ENCODE measurements around the gene FPR2. TPM values are rescaled to one million over a fixed set of nuclear protein-coding genes. Genes with fewer than 3 reads are reported as not detected.
"Not testable (repeated sequence)": the region's sequence is repeated elsewhere in the genome, so short reads cannot be mapped to it uniquely, and the experiment has no call there.

FPR2 gene
- polyA plus RNA-seq, 1 donor (not counting 4 experiments of a cell fraction or from before 2014, with no cell fraction given) = 0.05 TPM

- Histone ChIP-seq H3K9me1 (ENCODE audit: control insufficient read depth, extremely low read depth, insufficient read depth, low read length) (no peaks in the 10 kb centered on the region), H3K79me2 (ENCODE audit: control insufficient read depth, insufficient read depth, low read length) (no peaks in the 10 kb centered on the region), H3K4me3 (ENCODE audit: control insufficient read depth in 2 of 3, extremely low read depth in 1 of 3, insufficient read depth in 2 of 3, low read depth in 1 of 3, low read length in 3 of 3) (no peak overlapping the region), H3K4me1 (ENCODE audit: control insufficient read depth, extremely low read depth, insufficient read depth, low read length) (peaks cover 24% of the 10 kb centered on the region), H4K20me1 (ENCODE audit: control insufficient read depth, extremely low read depth, insufficient read depth, low read length) (no peaks in the 10 kb centered on the region), H3K27ac (ENCODE audit: control insufficient read depth, insufficient read depth, low read length) (no peak overlapping the region), H3K36me3 (ENCODE audit: control insufficient read depth in 2 of 2, extremely low read depth in 1 of 2, insufficient read depth in 2 of 2, low read length in 2 of 2) (no peaks in the 10 kb centered on the region), H3K4me2 (ENCODE audit: control insufficient read depth, extremely low read depth, insufficient read depth, low read depth, low read length) (no peak overlapping the region), H2AFZ (ENCODE audit: control insufficient read depth, low read length) (no peak overlapping the region), H3K9ac (ENCODE audit: control insufficient read depth, extremely low read depth, insufficient read depth, low read length) (no peak overlapping the region), H3K27me3 (ENCODE audit: control insufficient read depth, extremely low read depth, insufficient read depth, low read length) (no peaks in the 10 kb centered on the region), H3K9me3 (ENCODE audit: control insufficient read depth, low read depth, low read length) (no peaks in the 10 kb centered on the region)
- dilution Hi-C loops (cut with MboI; ENCODE audit: extremely low pct_ligation_motif_present, low sequenced_read_pairs) = no loop called here
- FAIRE-seq = no peak
- TF ChIP-seq CTCF (optimal IDR thresholded peaks at IDR 0.05 in 1 of 3, IDR thresholded peaks at IDR 0.05 in 1 of 3, conservative IDR thresholded peaks at IDR 0.05 in 1 of 3; ENCODE audit: extremely low read depth in 1 of 3, insufficient read depth in 2 of 3, low read length in 3 of 3) (no peak), EZH2 (IDR thresholded peaks at IDR 0.05; ENCODE audit: low read length) (no peak)
- no peak for DNase-seq (ENCODE audit: low read depth, low spot score)
Observed at GRCh38 chr19:51803519-51803918, 42.5 kb downstream of the FPR2 start.

- H3K27me3 ChIP-seq (ENCODE audit: control insufficient read depth, extremely low read depth, insufficient read depth, low read length) = no peaks in the 10 kb centered on the region
- H4K20me1 ChIP-seq (ENCODE audit: control insufficient read depth, extremely low read depth, insufficient read depth, low read length) = no peaks in the 10 kb centered on the region
- FAIRE-seq (no peak), DNase-seq (ENCODE audit: low read depth, low spot score) (no peak)
- TF ChIP-seq EZH2 (IDR thresholded peaks at IDR 0.05; ENCODE audit: low read length) (no peak), CTCF (optimal IDR thresholded peaks at IDR 0.05 in 1 of 3, IDR thresholded peaks at IDR 0.05 in 1 of 3, conservative IDR thresholded peaks at IDR 0.05 in 1 of 3; ENCODE audit: extremely low read depth in 1 of 3, insufficient read depth in 2 of 3, low read length in 3 of 3) (no peak)
- no peak overlapping the region for H3K9ac ChIP-seq (ENCODE audit: control insufficient read depth, extremely low read depth, insufficient read depth, low read length)
- H3K79me2 ChIP-seq (ENCODE audit: control insufficient read depth, insufficient read depth, low read length) = no peaks in the 10 kb centered on the region
- peaks cover 23% of the 10 kb centered on the region for H3K4me1 ChIP-seq (ENCODE audit: control insufficient read depth, extremely low read depth, insufficient read depth, low read length)
- H2AFZ ChIP-seq (ENCODE audit: control insufficient read depth, low read length) = no peak overlapping the region
- H3K27ac ChIP-seq (ENCODE audit: control insufficient read depth, insufficient read depth, low read length) = no peak overlapping the region
- H3K4me3 ChIP-seq (ENCODE audit: control insufficient read depth in 2 of 3, extremely low read depth in 1 of 3, insufficient read depth in 2 of 3, low read depth in 1 of 3, low read length in 3 of 3) = no peak overlapping the region
- H3K9me1 ChIP-seq (ENCODE audit: control insufficient read depth, extremely low read depth, insufficient read depth, low read length) = no peaks in the 10 kb centered on the region
- dilution Hi-C loops (cut with MboI; ENCODE audit: extremely low pct_ligation_motif_present, low sequenced_read_pairs) = no loop called here
- no peaks in the 10 kb centered on the region for H3K36me3 ChIP-seq (ENCODE audit: control insufficient read depth in 2 of 2, extremely low read depth in 1 of 2, insufficient read depth in 2 of 2, low read length in 2 of 2)
- H3K9me3 ChIP-seq (ENCODE audit: control insufficient read depth, low read depth, low read length) = no peaks in the 10 kb centered on the region
- no peak overlapping the region for H3K4me2 ChIP-seq (ENCODE audit: control insufficient read depth, extremely low read depth, insufficient read depth, low read depth, low read length)
Observed at GRCh38 chr19:51803967-51804366, 43.0 kb downstream of the FPR2 start.

- H3K79me2 ChIP-seq (ENCODE audit: control insufficient read depth, insufficient read depth, low read length); H4K20me1 ChIP-seq (ENCODE audit: control insufficient read depth, extremely low read depth, insufficient read depth, low read length); H3K9me1 ChIP-seq (ENCODE audit: control insufficient read depth, extremely low read depth, insufficient read depth, low read length); H2AFZ ChIP-seq (ENCODE audit: control insufficient read depth, low read length); DNase-seq (ENCODE audit: low read depth, low spot score); H3K27me3 ChIP-seq (ENCODE audit: control insufficient read depth, extremely low read depth, insufficient read depth, low read length); H3K4me2 ChIP-seq (ENCODE audit: control insufficient read depth, extremely low read depth, insufficient read depth, low read depth, low read length); H3K36me3 ChIP-seq (ENCODE audit: control insufficient read depth in 2 of 2, extremely low read depth in 1 of 2, insufficient read depth in 2 of 2, low read length in 2 of 2); H3K27ac ChIP-seq (ENCODE audit: control insufficient read depth, insufficient read depth, low read length); H3K4me3 ChIP-seq (ENCODE audit: control insufficient read depth in 2 of 3, extremely low read depth in 1 of 3, insufficient read depth in 2 of 3, low read depth in 1 of 3, low read length in 3 of 3); H3K9ac ChIP-seq (ENCODE audit: control insufficient read depth, extremely low read depth, insufficient read depth, low read length); dilution Hi-C loops (cut with MboI; ENCODE audit: extremely low pct_ligation_motif_present, low sequenced_read_pairs); FAIRE-seq; H3K9me3 ChIP-seq (ENCODE audit: control insufficient read depth, low read depth, low read length): not testable (repeated sequence)
- peaks cover 17% of the 10 kb centered on the region for H3K4me1 ChIP-seq (ENCODE audit: control insufficient read depth, extremely low read depth, insufficient read depth, low read length)
Observed at GRCh38 chr19:51804789-51805188, 43.8 kb downstream of the FPR2 start.

GRCh38 chr19:51805396-51805795 is 44.4 kb downstream of the FPR2 start:
- H3K27ac ChIP-seq (ENCODE audit: control insufficient read depth, insufficient read depth, low read length); H3K79me2 ChIP-seq (ENCODE audit: control insufficient read depth, insufficient read depth, low read length); H3K9me1 ChIP-seq (ENCODE audit: control insufficient read depth, extremely low read depth, insufficient read depth, low read length); H2AFZ ChIP-seq (ENCODE audit: control insufficient read depth, low read length); H3K36me3 ChIP-seq (ENCODE audit: control insufficient read depth in 2 of 2, extremely low read depth in 1 of 2, insufficient read depth in 2 of 2, low read length in 2 of 2); H3K4me2 ChIP-seq (ENCODE audit: control insufficient read depth, extremely low read depth, insufficient read depth, low read depth, low read length); H3K27me3 ChIP-seq (ENCODE audit: control insufficient read depth, extremely low read depth, insufficient read depth, low read length); DNase-seq (ENCODE audit: low read depth, low spot score); H3K4me3 ChIP-seq (ENCODE audit: control insufficient read depth in 2 of 3, extremely low read depth in 1 of 3, insufficient read depth in 2 of 3, low read depth in 1 of 3, low read length in 3 of 3); H3K9ac ChIP-seq (ENCODE audit: control insufficient read depth, extremely low read depth, insufficient read depth, low read length); FAIRE-seq; H3K9me3 ChIP-seq (ENCODE audit: control insufficient read depth, low read depth, low read length); dilution Hi-C loops (cut with MboI; ENCODE audit: extremely low pct_ligation_motif_present, low sequenced_read_pairs); H4K20me1 ChIP-seq (ENCODE audit: control insufficient read depth, extremely low read depth, insufficient read depth, low read length): not testable (repeated sequence)
- H3K4me1 ChIP-seq (ENCODE audit: control insufficient read depth, extremely low read depth, insufficient read depth, low read length) = peaks cover 17% of the 10 kb centered on the region
